HCT116 (cell line): ENCODE data around the gene NPIPA3.
"Not testable (repeated sequence)": the region's sequence is repeated elsewhere in the genome, so short reads cannot be mapped to it uniquely, and the experiment has no call there.

ENCODE experiments used
- CTCF ChIP-seq, 3 experiments: fragments of 200-600 bp in 1 of 3; sonication (generic) in 1 of 3; IDR thresholded peaks in 2 of 3; conservative IDR thresholded peaks in 1 of 3; 2 replicates each; pipeline ENCODE4 v1.5.1; 2012 to 2017; ENCODE audit warnings: low read depth in 2 of 3, low read length in 2 of 3, antibody characterized with exemption in 1 of 3, borderline replicate concordance in 1 of 3, control low read depth in 1 of 3, mild to moderate bottlenecking in 1 of 3, mixed read lengths in 1 of 3, mixed run types in 1 of 3, moderate library complexity in 1 of 3; ENCODE audit not compliant: insufficient read depth in 1 of 3
- ELF1 ChIP-seq: IDR thresholded peaks from 2 replicates; pipeline ENCODE4 v1.6.1; 2012; ENCODE audit warnings: low read depth, borderline replicate concordance
- POLR2AphosphoS5 ChIP-seq: IDR thresholded peaks from 2 replicates; pipeline ENCODE4 v1.6.1; 2011; ENCODE audit warnings: mild to moderate bottlenecking, low read depth, low read length, moderate library complexity

DNA sequence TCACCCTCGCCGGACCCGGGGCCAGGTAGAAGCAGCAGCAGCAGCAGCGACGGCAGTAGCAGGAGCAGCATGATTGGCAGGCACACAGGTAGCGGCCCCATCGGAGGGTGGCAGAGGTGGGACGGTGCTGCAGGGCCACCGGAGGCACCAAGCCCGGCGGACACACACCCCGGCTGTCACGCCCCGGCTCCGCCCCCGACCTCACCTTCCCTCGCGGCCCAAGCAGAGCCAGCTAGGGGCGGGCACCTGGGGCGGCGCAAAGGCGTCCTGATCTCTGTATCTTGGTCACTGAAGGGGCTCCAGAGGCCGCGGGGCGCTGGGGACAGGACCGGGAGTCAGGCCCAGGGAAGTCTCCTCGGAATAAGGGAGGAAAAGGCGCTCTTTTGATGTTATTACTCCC, 9.1 kb upstream of the NPIPA3 start, which contains the start of gene PLA2G10:
- TF ChIP-seq POLR2AphosphoS5; CTCF (IDR thresholded peaks at IDR 0.05 in 2 of 3, conservative IDR thresholded peaks at IDR 0.05 in 1 of 3; ENCODE audit: borderline replicate concordance in 1 of 3, insufficient read depth in 1 of 3, low read depth in 2 of 3, low read length in 2 of 3); ELF1: not testable (repeated sequence)
